NT2/D1 (cell line): ENCODE measurements around the gene AMIGO2.

Experiments
- DNase-seq: peaks from one replicate; pipeline ENCODE4 v3.0.0-alpha.2; 2011; ENCODE audit warnings: low read depth, low spot score
- H3K27me3 ChIP-seq: 2 replicates; pipeline ENCODE4 v1.6.0; 2011; ENCODE audit warnings: mild to moderate bottlenecking; ENCODE audit not compliant: insufficient read length, insufficient read depth
- H3K36me3 ChIP-seq: 2 replicates; pipeline ENCODE4 v1.6.1; 2011; ENCODE audit warnings: mild to moderate bottlenecking, low read length, mixed read lengths; ENCODE audit not compliant: insufficient read depth, insufficient read length
- H3K4me1 ChIP-seq: 2 replicates; pipeline ENCODE4 v1.5.1; 2011; ENCODE audit not compliant: insufficient read depth, insufficient read length
- H3K4me3 ChIP-seq: 2 replicates; pipeline ENCODE4 v1.5.1; 2011; ENCODE audit warnings: low read depth; ENCODE audit not compliant: insufficient read length
- H3K9ac ChIP-seq: 2 replicates; pipeline ENCODE4 v1.6.0; 2011; ENCODE audit warnings: low read depth; ENCODE audit not compliant: insufficient read length
- H3K9me3 ChIP-seq: 2 replicates; pipeline ENCODE4 v1.5.1; 2011; ENCODE audit warnings: mild to moderate bottlenecking, low read length; ENCODE audit not compliant: insufficient read depth
- SUZ12 ChIP-seq: IDR thresholded peaks from 2 replicates; pipeline ENCODE4 v1.6.1; 2011; ENCODE audit not compliant: insufficient read length, insufficient read depth; ENCODE audit errors: extremely low read depth
- YY1 ChIP-seq: IDR thresholded peaks from 2 replicates; pipeline ENCODE4 v1.6.1; 2011; ENCODE audit not compliant: insufficient read length, insufficient read depth
- ZNF274 ChIP-seq: IDR thresholded peaks from 2 replicates; pipeline ENCODE4 v1.6.1; 2011; ENCODE audit warnings: mild to moderate bottlenecking, low read depth, low read length

Gene AMIGO2

DNA sequence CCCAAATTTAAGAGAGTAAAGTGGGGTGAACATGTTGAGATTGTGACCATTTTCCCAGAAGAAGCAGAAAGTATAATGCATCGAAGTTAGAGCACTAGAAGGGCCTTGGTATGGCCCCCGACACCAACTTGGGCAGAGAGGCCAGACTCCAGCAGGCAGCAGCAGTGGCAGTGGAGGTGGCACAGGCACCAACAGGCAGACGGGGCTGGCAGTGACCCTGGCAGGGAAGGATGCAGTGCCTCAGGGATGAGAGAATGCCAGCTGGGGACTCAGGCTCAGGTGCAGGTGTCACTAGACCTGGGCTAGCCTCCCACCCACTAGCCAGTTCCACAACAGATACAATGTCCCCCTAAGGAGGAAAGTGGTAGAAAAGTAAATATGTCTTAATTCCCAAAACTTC, 27.7 kb upstream of the AMIGO2 start:
- Histone ChIP-seq H3K9ac (no peak overlapping the region), H3K9me3 (no peaks in the 10 kb centered on the region), H3K4me1 (no peaks in the 10 kb centered on the region), H3K4me3 (no peak overlapping the region), H3K27me3 (no peaks in the 10 kb centered on the region), H3K36me3 (no peaks in the 10 kb centered on the region)
- no peak for DNase-seq
- TF ChIP-seq YY1: no peak
- TF ChIP-seq ZNF274: no peak
- TF ChIP-seq SUZ12: no peak

DNA sequence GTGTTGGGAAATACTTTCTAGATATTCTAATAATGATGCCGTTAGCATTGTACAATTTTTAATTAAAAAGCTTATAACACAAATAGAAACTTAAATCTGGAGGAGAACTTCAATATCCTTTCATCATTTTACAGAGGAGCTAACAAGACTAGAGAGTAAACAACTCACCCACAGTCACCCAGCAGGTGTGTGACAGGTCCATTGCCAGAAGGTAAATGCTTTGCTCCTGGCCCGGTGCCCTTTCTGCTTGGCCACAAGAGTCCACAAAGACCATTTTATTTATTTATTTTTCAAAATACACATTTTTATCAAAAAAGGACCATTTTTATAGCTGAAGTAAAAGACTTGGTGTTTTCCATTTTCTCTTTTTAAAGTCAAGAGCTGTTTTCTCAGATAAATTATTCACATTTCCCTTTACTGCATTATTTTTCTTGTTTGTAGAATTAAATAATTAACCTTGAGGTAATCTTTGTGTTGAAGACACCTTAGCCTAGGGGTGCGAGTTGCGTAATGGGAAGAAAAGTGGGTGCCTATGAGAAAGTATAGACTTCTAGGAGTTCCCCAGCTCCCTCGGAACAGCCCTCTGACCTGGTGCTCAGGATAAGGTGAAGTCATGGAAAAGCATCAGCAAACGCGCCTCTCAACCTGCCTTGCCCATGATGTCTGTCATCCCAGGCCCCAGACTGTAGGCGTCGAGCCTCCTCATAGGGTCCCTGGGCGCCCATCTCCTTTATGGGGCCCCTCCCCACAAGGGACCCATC, 26.3 kb upstream of the AMIGO2 start:
- Histone ChIP-seq H3K4me1 (no peaks in the 10 kb centered on the region), H3K27me3 (no peaks in the 10 kb centered on the region), H3K4me3 (no peak overlapping the region), H3K9ac (no peak overlapping the region), H3K36me3 (no peaks in the 10 kb centered on the region), H3K9me3 (no peaks in the 10 kb centered on the region)
- DNase-seq: no peak
- no peak for TF ChIP-seq ZNF274
- TF ChIP-seq SUZ12: no peak
- no peak for TF ChIP-seq YY1

DNA sequence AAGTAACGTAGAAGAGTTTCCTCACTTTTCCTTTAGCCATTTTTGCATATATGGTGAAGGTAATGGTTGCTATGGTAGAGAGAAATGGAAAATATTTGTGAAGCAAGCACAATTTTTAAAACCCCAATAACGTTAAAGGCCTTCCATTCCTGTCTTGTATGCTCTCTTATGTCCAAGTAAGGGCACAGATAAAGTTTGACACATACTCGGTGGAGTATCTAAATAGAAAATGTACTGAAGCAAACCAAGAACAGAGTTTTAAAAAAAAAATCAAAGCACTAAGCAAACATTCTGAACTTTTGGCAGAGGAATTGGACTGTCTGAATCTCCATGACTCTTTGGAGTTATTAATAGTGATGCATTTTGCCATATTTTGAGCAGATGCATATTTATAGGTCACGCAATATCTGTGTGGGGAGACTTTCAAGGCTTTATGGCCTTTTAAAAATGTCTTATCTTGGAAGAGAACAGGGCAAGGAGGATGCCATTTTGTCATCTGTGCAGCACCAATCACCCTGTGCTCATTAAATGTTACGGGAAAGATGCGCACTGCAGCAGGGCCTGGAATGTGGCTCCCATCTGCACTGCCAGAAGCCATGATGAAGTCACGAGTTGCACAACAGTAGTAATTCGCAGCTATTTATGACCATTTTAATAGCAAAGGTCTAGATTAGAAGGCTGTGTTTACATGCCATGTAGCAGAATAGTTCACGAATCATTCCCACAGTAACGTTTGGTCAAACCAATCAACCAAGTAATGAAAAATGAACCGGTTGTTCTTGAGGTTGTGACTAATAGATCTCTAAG, 23.3 kb upstream of the AMIGO2 start:
- DNase-seq: no peak
- Histone ChIP-seq H3K27me3 (no peaks in the 10 kb centered on the region), H3K9ac (no peak overlapping the region), H3K36me3 (no peaks in the 10 kb centered on the region), H3K4me3 (no peak overlapping the region), H3K4me1 (no peaks in the 10 kb centered on the region), H3K9me3 (no peaks in the 10 kb centered on the region)
- TF ChIP-seq SUZ12: no peak
- no peak for TF ChIP-seq ZNF274
- TF ChIP-seq YY1: no peak

DNA sequence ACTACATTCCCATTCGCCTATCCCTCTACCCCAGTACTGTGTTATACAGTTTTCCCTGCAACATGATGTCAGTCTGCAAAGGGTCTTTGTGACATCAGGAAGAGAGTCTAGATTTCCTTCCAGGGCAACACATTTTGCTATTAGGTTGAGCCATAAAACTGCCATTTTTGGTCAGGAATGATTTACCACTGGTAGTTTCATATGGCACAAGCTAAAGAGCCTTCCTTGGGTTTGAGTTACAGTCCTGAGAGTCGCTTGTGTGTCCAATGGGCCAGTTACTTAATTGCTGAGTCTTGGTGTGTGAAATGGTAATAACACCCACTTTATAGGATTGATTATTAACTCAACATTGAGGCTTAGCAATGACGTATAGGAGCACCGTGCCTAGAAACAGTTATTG, 22.6 kb upstream of the AMIGO2 start:
- Histone ChIP-seq H3K9ac (no peak overlapping the region), H3K9me3 (no peaks in the 10 kb centered on the region), H3K4me1 (peaks cover 1% of the 10 kb centered on the region), H3K27me3 (no peaks in the 10 kb centered on the region), H3K36me3 (no peaks in the 10 kb centered on the region), H3K4me3 (no peak overlapping the region)
- DNase-seq: no peak
- no peak for TF ChIP-seq ZNF274
- TF ChIP-seq YY1: no peak
- TF ChIP-seq SUZ12: no peak

DNA sequence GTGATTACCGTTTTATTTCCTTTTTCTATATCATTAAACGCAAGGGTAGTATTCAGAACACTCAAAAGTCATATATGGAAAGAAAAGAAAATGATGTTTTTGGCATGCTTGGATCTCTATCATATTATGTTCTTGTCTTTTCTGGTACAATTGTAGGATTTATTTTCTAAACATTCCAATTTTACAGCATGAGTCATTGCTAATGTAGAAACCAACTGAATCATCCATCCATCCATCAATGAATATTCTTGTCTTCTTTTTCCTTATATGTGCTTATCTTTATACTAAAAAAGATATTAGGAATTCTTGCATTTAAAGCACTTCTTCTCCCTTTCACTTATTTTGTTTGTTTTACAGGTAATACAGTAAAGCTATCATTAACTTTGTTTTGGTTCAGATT, 20.4 kb upstream of the AMIGO2 start:
- TF ChIP-seq ZNF274 (no peak), SUZ12 (no peak), YY1 (no peak)
- H3K36me3 ChIP-seq: no peaks in the 10 kb centered on the region
- no peak overlapping the region for H3K4me3 ChIP-seq
- no peaks in the 10 kb centered on the region for H3K9me3 ChIP-seq
- H3K27me3 ChIP-seq: no peaks in the 10 kb centered on the region
- H3K9ac ChIP-seq: no peak overlapping the region
- H3K4me1 ChIP-seq: peaks cover 1% of the 10 kb centered on the region
- no peak for DNase-seq

DNA sequence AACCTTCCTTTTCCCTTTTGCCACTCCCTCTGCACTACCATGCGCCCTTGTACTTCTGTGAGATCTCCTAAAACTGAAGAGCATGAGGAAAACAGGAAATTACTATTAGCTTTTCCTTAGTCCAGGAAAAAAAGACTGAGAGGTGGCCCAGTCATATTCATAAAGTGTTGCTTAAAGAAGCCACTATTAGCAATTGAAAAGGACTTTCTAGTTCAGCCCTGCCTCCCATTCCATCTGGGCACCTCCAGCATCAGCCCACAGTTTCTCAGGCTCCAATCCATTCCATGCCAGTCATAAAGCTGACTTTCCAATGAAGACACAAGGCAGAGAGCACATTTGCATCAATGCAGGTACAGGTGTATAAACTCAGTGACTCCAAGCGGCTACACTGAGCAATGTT, 19.9 kb upstream of the AMIGO2 start:
- no peaks in the 10 kb centered on the region for H3K9me3 ChIP-seq
- no peak overlapping the region for H3K4me3 ChIP-seq
- H3K36me3 ChIP-seq: no peaks in the 10 kb centered on the region
- H3K9ac ChIP-seq: no peak overlapping the region
- no peak for DNase-seq
- H3K27me3 ChIP-seq: no peaks in the 10 kb centered on the region
- H3K4me1 ChIP-seq: peaks cover 1% of the 10 kb centered on the region
- no peak for TF ChIP-seq ZNF274
- TF ChIP-seq SUZ12: no peak
- TF ChIP-seq YY1: no peak

DNA sequence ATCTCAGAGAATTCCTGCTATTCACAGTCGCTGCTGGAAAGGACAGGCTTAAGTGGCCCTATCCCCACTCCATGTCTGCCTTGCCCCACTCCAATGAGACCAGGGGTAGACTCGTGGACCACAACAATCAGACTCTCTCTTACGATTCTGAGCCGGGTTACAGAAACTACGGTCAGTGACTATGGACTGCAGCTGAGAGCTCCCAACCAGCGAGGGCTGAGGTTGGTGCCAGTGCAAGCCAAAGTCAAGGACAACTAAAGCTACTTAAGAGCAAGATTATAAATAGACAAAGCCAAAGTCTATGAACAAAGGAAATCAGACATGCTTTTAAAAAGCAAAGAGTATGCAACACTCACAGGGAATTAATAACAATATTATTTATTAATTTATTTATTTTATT, 18.3 kb upstream of the AMIGO2 start:
- DNase-seq: no peak
- H3K9ac ChIP-seq: no peak overlapping the region
- H3K4me1 ChIP-seq: peaks cover 1% of the 10 kb centered on the region
- no peaks in the 10 kb centered on the region for H3K9me3 ChIP-seq
- no peak overlapping the region for H3K4me3 ChIP-seq
- no peaks in the 10 kb centered on the region for H3K27me3 ChIP-seq
- no peak for TF ChIP-seq ZNF274
- TF ChIP-seq SUZ12: no peak
- TF ChIP-seq YY1: no peak
- H3K36me3 ChIP-seq: no peaks in the 10 kb centered on the region
